Stimulated activated CD4-positive, alpha-beta T cell treated with anti-CD3 and anti-CD28 coated beads, Interleukin-1b, Interleukin-23, amount 100 ng/mL, for 1 hour (primary cell): ENCODE measurements around the gene UNK.
A peak's percentile ranks its signal among the peaks of the same experiment; 100 is the strongest.

ENCODE experiments used
- DNase-seq, 2 donors: peaks; one replicate each; pipeline ENCODE4 v3.0.0-alpha.2; 2020; ENCODE audit warnings: low read depth in 2 of 2

Gene UNK

GRCh38 chr17:75784473-75785015, at the start of gene UNK:
UNK (plus strand) TSS chr17:75784806; CDS start chr17:75784881, 75 bp downstream.
- peak; percentile 83 to 90 for DNase-seq

GRCh38 chr17:75736173-75736835, 48.3 kb upstream of the UNK start:
- DNase-seq = no peak

GRCh38 chr17:75737133-75737962, 47.3 kb upstream of the UNK start:
- no peak for DNase-seq

GRCh38 chr17:75738218-75738802, 46.3 kb upstream of the UNK start:
- DNase-seq = no peak

GRCh38 chr17:75739174-75739573, 45.4 kb upstream of the UNK start:
- DNase-seq = no peak

- no peak for DNase-seq
These were observed 44.8 kb upstream of the UNK start for GRCh38 chr17:75739801-75740200.

GRCh38 chr17:75740215-75740614, 44.4 kb upstream of the UNK start:
- no peak for DNase-seq

- no peak for DNase-seq
These were observed 44.0 kb upstream of the UNK start for GRCh38 chr17:75740631-75741077.

GRCh38 chr17:75742337-75742736, 42.3 kb upstream of the UNK start:
- no peak for DNase-seq

- DNase-seq = no peak
These were observed 40.9 kb upstream of the UNK start for GRCh38 chr17:75743625-75744206.

- DNase-seq = no peak
These were observed 35.9 kb upstream of the UNK start for GRCh38 chr17:75748706-75749105.

GRCh38 chr17:75749545-75750389, 34.8 kb upstream of the UNK start:
- DNase-seq = peak; percentile 68 to 90

- DNase-seq = no peak
These were observed 33.8 kb upstream of the UNK start for GRCh38 chr17:75750661-75751423.

- no peak for DNase-seq
These were observed 32.8 kb upstream of the UNK start for GRCh38 chr17:75751676-75752404.

GRCh38 chr17:75752405-75752709, 32.2 kb upstream of the UNK start:
- no peak for DNase-seq

- no peak for DNase-seq
These were observed 31.6 kb upstream of the UNK start for GRCh38 chr17:75752802-75753513.

GRCh38 chr17:75753514-75754377, 30.9 kb upstream of the UNK start:
- peak; percentile 37 to 46 for DNase-seq
